Esophagus muscularis mucosa (tissue), 3 donors: ENCODE measurements around the gene TSC1.

Source experiments
- CTCF ChIP-seq, 3 experiments: fragments of 200-600 bp in 2 of 3; fragments of 450-650 bp in 1 of 3; sonication (generic) in 2 of 3; IDR thresholded peaks; one replicate each; pipeline ENCODE4 v1.5.1; 2017 to 2019; ENCODE audit warnings: antibody characterized with exemption in 3 of 3, mild to moderate bottlenecking in 2 of 3, moderate library complexity in 1 of 3
- POLR2A ChIP-seq: fragments of 450-650 bp; IDR thresholded peaks from one replicate; pipeline ENCODE4 v1.6.1; 2017; ENCODE audit warnings: antibody characterized with exemption, moderate library complexity, mild to moderate bottlenecking, low read depth
- POLR2AphosphoS5 ChIP-seq, 2 donors: sonication (generic); formaldehyde crosslinking; IDR thresholded peaks; one replicate each; pipeline ENCODE4 v1.6.1; 2017; ENCODE audit warnings: antibody characterized with exemption in 2 of 2

- TF ChIP-seq CTCF (IDR thresholded peaks at IDR 0.05) (no peak), POLR2AphosphoS5 (IDR thresholded peaks at IDR 0.05) (no peak), POLR2A (no peak)
Measured at GRCh38 chr9:132982458-132982857, 38.0 kb upstream of the TSC1 start.
